H9 (cell line): ENCODE results near the gene NME4. TPM values are rescaled to one million over a fixed set of nuclear protein-coding genes. Genes with fewer than 3 reads are reported as not detected.

ENCODE experiments used
- DNase-seq: peaks from one replicate; pipeline ENCODE4 v3.0.0-alpha.2; 2017
- H2AFZ ChIP-seq: one replicate; pipeline ENCODE4 v1.6.1; 2013; ENCODE audit warnings: mild to moderate bottlenecking, low read length, control low read depth, moderate library complexity
- H2AK5ac ChIP-seq: 2 replicates; pipeline ENCODE4 v1.6.1; 2013; ENCODE audit warnings: low read length, control low read depth, mixed read lengths; ENCODE audit not compliant: insufficient read length
- H2BK120ac ChIP-seq: one replicate; pipeline ENCODE4 v1.6.1; 2013; ENCODE audit warnings: low read depth, mild to moderate bottlenecking, low read length, control low read depth, inconsistent platforms; ENCODE audit not compliant: poor library complexity, severe bottlenecking
- H2BK12ac ChIP-seq: 2 replicates; pipeline ENCODE4 v1.6.1; 2013; ENCODE audit warnings: low read length, control low read depth, mixed read lengths, low read depth; ENCODE audit not compliant: insufficient read length
- H2BK15ac ChIP-seq: 2 replicates; pipeline ENCODE4 v1.6.1; 2013; ENCODE audit warnings: low read depth, low read length, control low read depth
- H2BK20ac ChIP-seq: one replicate; pipeline ENCODE4 v1.6.1; 2013; ENCODE audit warnings: low read depth, mild to moderate bottlenecking, low read length, control low read depth, inconsistent platforms; ENCODE audit not compliant: poor library complexity, severe bottlenecking
- H2BK5ac ChIP-seq: 2 replicates; pipeline ENCODE4 v1.6.1; 2013; ENCODE audit warnings: low read length, control low read depth, mixed read lengths; ENCODE audit not compliant: insufficient read length
- H3K14ac ChIP-seq: 2 replicates; pipeline ENCODE4 v1.6.1; 2013; ENCODE audit warnings: low read length, control low read depth; ENCODE audit not compliant: insufficient read depth
- H3K18ac ChIP-seq: 2 replicates; pipeline ENCODE4 v1.6.1; 2013; ENCODE audit warnings: low read depth, mild to moderate bottlenecking, mixed read lengths, low read length, control low read depth; ENCODE audit not compliant: insufficient read length
- H3K23ac ChIP-seq: 2 replicates; pipeline ENCODE4 v1.6.1; 2013; ENCODE audit warnings: low read length, control low read depth, mixed read lengths, low read depth; ENCODE audit not compliant: insufficient read length
- H3K23me2 ChIP-seq: 2 replicates; pipeline ENCODE4 v1.6.1; 2013; ENCODE audit warnings: low read depth, mild to moderate bottlenecking, mixed read lengths, low read length, control low read depth; ENCODE audit not compliant: insufficient read length, poor library complexity, severe bottlenecking
- H3K27ac ChIP-seq: 2 replicates; pipeline ENCODE4 v1.5.1; 2013; ENCODE audit warnings: low read length, control low read depth, mixed read lengths, low read depth; ENCODE audit not compliant: insufficient read length
- H3K27me3 ChIP-seq: 2 replicates; pipeline ENCODE4 v1.6.1; 2013; ENCODE audit warnings: low read length, control low read depth, inconsistent platforms; ENCODE audit not compliant: insufficient read depth
- H3K4ac ChIP-seq: 2 replicates; pipeline ENCODE4 v1.6.1; 2013; ENCODE audit warnings: low read depth, mild to moderate bottlenecking, control low read depth, inconsistent platforms, low read length, moderate library complexity
- H3K4me1 ChIP-seq: 2 replicates; pipeline ENCODE4 v1.6.1; 2013; ENCODE audit warnings: low read length, control low read depth, inconsistent platforms; ENCODE audit not compliant: insufficient read depth
- H3K4me2 ChIP-seq: 2 replicates; pipeline ENCODE4 v1.6.1; 2013; ENCODE audit warnings: low read length, control low read depth, mixed read lengths; ENCODE audit not compliant: insufficient read length, insufficient read depth
- H3K56ac ChIP-seq: 2 replicates; pipeline ENCODE4 v1.6.1; 2013; ENCODE audit warnings: low read depth, mild to moderate bottlenecking, mixed read lengths, low read length, control low read depth; ENCODE audit not compliant: insufficient read length
- H3K79me1 ChIP-seq: 2 replicates; pipeline ENCODE4 v1.6.1; 2013; ENCODE audit warnings: low read depth, mild to moderate bottlenecking, moderate library complexity, low read length, control low read depth, inconsistent platforms; ENCODE audit not compliant: insufficient read depth, poor library complexity, severe bottlenecking
- H3K79me2 ChIP-seq: 2 replicates; pipeline ENCODE4 v1.6.1; 2013; ENCODE audit warnings: low read length, control low read depth, inconsistent platforms; ENCODE audit not compliant: insufficient read depth
- H3K9ac ChIP-seq: 2 replicates; pipeline ENCODE4 v1.6.1; 2013; ENCODE audit warnings: low read length, control low read depth, mixed read lengths; ENCODE audit not compliant: insufficient read length; ENCODE audit errors: extremely low read depth
- H3K9me3 ChIP-seq: one replicate; pipeline ENCODE4 v1.6.1; 2013; ENCODE audit warnings: low read depth, low read length, inconsistent platforms; ENCODE audit not compliant: control insufficient read depth
- H3T11ph ChIP-seq: one replicate; pipeline ENCODE4 v1.6.1; 2013; ENCODE audit warnings: mild to moderate bottlenecking, low read length, control low read depth, inconsistent platforms
- H4K20me1 ChIP-seq: one replicate; pipeline ENCODE4 v1.6.1; 2013; ENCODE audit not compliant: control insufficient read depth, insufficient read length, insufficient read depth
- H4K5ac ChIP-seq: 2 replicates; pipeline ENCODE4 v1.6.1; 2013; ENCODE audit warnings: low read depth, mild to moderate bottlenecking, mixed read lengths, low read length, control low read depth; ENCODE audit not compliant: insufficient read length
- H4K8ac ChIP-seq: replicated peaks from 2 replicates; pipeline ENCODE4 v1.6.1; 2013; ENCODE audit warnings: low read length, control low read depth, mixed read lengths, low read depth; ENCODE audit not compliant: insufficient read length
- H4K91ac ChIP-seq: 2 replicates; pipeline ENCODE4 v1.6.1; 2013; ENCODE audit warnings: low read depth, mild to moderate bottlenecking, moderate library complexity, mixed read lengths, low read length, control low read depth; ENCODE audit not compliant: insufficient read length
- H3K27ac Mint-ChIP-seq, 3 experiments: 2 replicates in 2 of 3; 3 replicates in 1 of 3; pipeline ENCODE4 v1.8.0; 2020 to 2021; ENCODE audit warnings: mixed read lengths in 3 of 3, mild to moderate bottlenecking in 1 of 3, moderate library complexity in 1 of 3
- H3K27me3 Mint-ChIP-seq: 2 replicates; pipeline ENCODE4 v1.8.0; 2021; ENCODE audit warnings: low read depth, mild to moderate bottlenecking, moderate library complexity, mixed read lengths
- H3K36me3 Mint-ChIP-seq, 3 experiments: 2 replicates in 2 of 3; 3 replicates in 1 of 3; pipeline ENCODE4 v1.8.0; 2020 to 2021; ENCODE audit warnings: low read depth in 3 of 3, mixed read lengths in 3 of 3; ENCODE audit not compliant: insufficient read depth in 1 of 3
- H3K4me1 Mint-ChIP-seq, 2 experiments: 2 replicates each; pipeline ENCODE4 v1.8.0; 2020; ENCODE audit warnings: mixed read lengths in 2 of 2
- H3K4me3 Mint-ChIP-seq, 2 experiments: 2 replicates in 1 of 2; 3 replicates in 1 of 2; pipeline ENCODE4 v1.8.0; 2020 to 2021; ENCODE audit warnings: mild to moderate bottlenecking in 2 of 2, mixed read lengths in 2 of 2, moderate library complexity in 1 of 2
- H3K9me3 Mint-ChIP-seq, 2 experiments: 2 replicates in 1 of 2; 3 replicates in 1 of 2; pipeline ENCODE4 v1.8.0; 2020; ENCODE audit warnings: mild to moderate bottlenecking in 2 of 2, mixed read lengths in 2 of 2, moderate library complexity in 1 of 2
- CTCF ChIP-seq: fragments of 200-600 bp; sonication (generic); conservative IDR thresholded peaks from 3 replicates; pipeline ENCODE4 v1.8.0; 2021; ENCODE audit warnings: antibody characterized with exemption, mild to moderate bottlenecking
- WGBS: extraction: QIAGEN DNeasy Blood & Tissue Kit; methylation state at CpG from one replicate; pipeline ENCODE4 v1.1.7; 2013; ENCODE audit warnings: missing lambda C conversion rate, low lambda C conversion rate, mixed read lengths; ENCODE audit not compliant: insufficient read length; ENCODE audit errors: extremely low coverage; 5-methylcytosine and 5-hydroxymethylcytosine counted together
- total RNA-seq: library from RNA; stranded (reverse); gene quantifications from 2 replicates; pipeline ENCODE4 v1.2.1, GENCODE V29; 2021

Gene NME4
- total RNA-seq, 1 experiment from 2014 or later = 320 TPM

DNA sequence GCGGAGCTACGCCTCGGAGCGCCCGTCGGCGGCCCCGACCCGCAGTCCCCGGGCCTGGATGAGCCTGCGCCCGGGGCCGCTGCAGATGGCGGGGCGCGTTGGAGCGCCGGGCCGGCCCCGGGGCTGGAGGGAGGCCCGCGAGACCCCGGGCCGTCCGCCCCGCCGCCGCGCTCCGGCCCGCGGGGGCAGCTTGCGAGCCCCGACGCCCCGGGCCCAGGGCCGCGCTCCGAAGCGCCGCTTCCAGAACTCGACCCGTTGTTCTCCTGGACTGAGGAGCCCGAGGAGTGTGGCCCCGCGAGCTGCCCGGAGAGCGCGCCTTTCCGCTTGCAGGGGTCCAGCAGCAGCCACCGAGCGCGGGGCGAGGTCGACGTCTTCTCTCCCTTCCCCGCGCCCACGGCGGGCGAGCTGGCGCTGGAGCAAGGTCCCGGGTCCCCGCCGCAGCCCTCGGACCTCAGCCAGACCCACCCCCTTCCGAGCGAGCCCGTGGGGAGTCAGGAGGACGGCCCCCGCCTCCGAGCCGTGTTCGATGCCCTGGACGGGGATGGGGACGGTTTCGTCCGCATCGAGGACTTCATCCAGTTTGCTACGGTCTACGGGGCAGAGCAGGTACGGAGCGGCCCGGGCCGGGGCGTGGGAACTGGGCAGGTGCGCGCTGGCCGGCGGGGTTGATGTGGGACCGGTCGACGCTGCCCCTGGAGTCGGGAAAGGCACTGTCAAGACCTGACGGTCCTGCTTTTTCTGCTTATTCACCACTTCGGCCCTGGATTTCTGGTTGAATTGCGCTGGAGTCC is 29.3 kb downstream of the NME4 start:
- Histone ChIP-seq H2BK12ac (no peak overlapping the region), H3K9me3 (no peaks in the 10 kb centered on the region), H3K79me1 (no peaks in the 10 kb centered on the region), H2BK5ac (no peak overlapping the region), H4K91ac (no peak overlapping the region), H2AFZ (no peak overlapping the region), H3K9ac (no peak overlapping the region), H4K5ac (no peak overlapping the region), H3K79me2 (peaks cover 5% of the 10 kb centered on the region; the same call in 1 of the 2 replicates), H3K4me2 (peak overlapping the region; percentile 55), H2BK120ac (no peak overlapping the region), H3K23ac (no peak overlapping the region), H3K27ac (no peak overlapping the region), H2BK15ac (no peak overlapping the region), H3K4me1 (no peaks in the 10 kb centered on the region), H4K8ac (no peak overlapping the region), H2BK20ac (no peak overlapping the region), H3K18ac (peak overlapping the region; percentile 27), H4K20me1 (no peaks in the 10 kb centered on the region), H3K4ac (no peak overlapping the region), H3K14ac (peak overlapping the region; percentile 62), H2AK5ac (no peak overlapping the region), H3K27me3 (peaks cover 16% of the 10 kb centered on the region; the same call in 1 of the 2 replicates), H3K23me2 (peaks cover 18% of the 10 kb centered on the region), H3K56ac (no peak overlapping the region), H3T11ph (no peak overlapping the region)
- no peak overlapping the region for H3K27ac Mint-ChIP-seq
- H3K4me1 Mint-ChIP-seq = peaks cover 17 to 24% of the 10 kb centered on the region in 2 experiments
- H3K9me3 Mint-ChIP-seq = no peaks in the 10 kb centered on the region; a peak in 1 of 5 replicates
- DNase-seq = no peak
- H3K36me3 Mint-ChIP-seq = peaks cover 7 to 25% (median 14%) of the 10 kb centered on the region in 3 experiments; a peak in 6 of 7 replicates
- no peak for TF ChIP-seq CTCF
- WGBS = no CpG with 5 or more reads among the region's 97 CpGs
- H3K27me3 Mint-ChIP-seq = peaks cover 53% of the 10 kb centered on the region
- H3K4me3 Mint-ChIP-seq = peak overlapping the region; percentile 73 to 80
